ENCODE results near the gene GTPBP4.
A peak's percentile ranks its signal among the peaks of the same experiment; 100 is the strongest.
"Not testable (repeated sequence)": the region's sequence is repeated elsewhere in the genome, so short reads cannot be mapped to it uniquely, and the experiment has no call there.

GTPBP4 gene

GRCh38 chr10:1056326-1057105 lies 68.3 kb downstream of the GTPBP4 start, which contains the start of gene WDR37:
WDR37 (plus strand) TSS chr10:1056385; CDS start chr10:1072156, 15,771 bp downstream.
- peak; percentile 59 to 75 for DNase-seq (ENCODE audit: low read depth in 2 of 2, low spot score in 1 of 2)

- no peak for DNase-seq (ENCODE audit: low read depth in 2 of 2, low spot score in 1 of 2)
Observed at GRCh38 chr10:1057106-1057657, 68.9 kb downstream of the GTPBP4 start.

GRCh38 chr10:1058017-1058416 lies 69.8 kb downstream of the GTPBP4 start:
- no peak for DNase-seq (ENCODE audit: low read depth in 2 of 2, low spot score in 1 of 2)

GRCh38 chr10:1059902-1060301 lies 71.7 kb downstream of the GTPBP4 start:
- no peak for DNase-seq (ENCODE audit: low read depth in 2 of 2, low spot score in 1 of 2)

GRCh38 chr10:1061930-1062774 lies 73.9 kb downstream of the GTPBP4 start:
- no peak for DNase-seq (ENCODE audit: low read depth in 2 of 2, low spot score in 1 of 2)

- DNase-seq (ENCODE audit: low read depth in 2 of 2, low spot score in 1 of 2) = no peak
Observed at GRCh38 chr10:1063232-1063865, 75.1 kb downstream of the GTPBP4 start.

GRCh38 chr10:1064964-1065247 lies 76.7 kb downstream of the GTPBP4 start:
- no peak for DNase-seq (ENCODE audit: low read depth in 2 of 2, low spot score in 1 of 2)

GRCh38 chr10:1066734-1067133 lies 78.5 kb downstream of the GTPBP4 start:
- DNase-seq (ENCODE audit: low read depth in 2 of 2, low spot score in 1 of 2) = not testable (repeated sequence)

GRCh38 chr10:1068380-1069361 lies 80.4 kb downstream of the GTPBP4 start:
- no peak for DNase-seq (ENCODE audit: low read depth in 2 of 2, low spot score in 1 of 2)
